Activated T-cell treated with anti-CD3 and anti-CD28 coated beads, Interleukin-2, amount 50 U/mL, for 4 hours (primary cell): ENCODE measurements around the gene OR4F17. TPM values are rescaled to one million over a fixed set of nuclear protein-coding genes. Genes with fewer than 3 reads are reported as not detected.
"Not testable (repeated sequence)": the region's sequence is repeated elsewhere in the genome, so short reads cannot be mapped to it uniquely, and the experiment has no call there.

Experiments
- ATAC-seq, 2 donors: fragments of 200-7000 bp; cut with Tn5 transposase; one replicate each; pipeline ENCODE4 v1.10.0; 2021
- DNase-seq: peaks from one replicate; pipeline ENCODE4 v3.0.0-alpha.2; 2020
- H3K27me3 Mint-ChIP-seq: one replicate; pipeline ENCODE4 v1.8.0; 2021; ENCODE audit warnings: low read depth, mixed read lengths
- H3K36me3 Mint-ChIP-seq: one replicate; pipeline ENCODE4 v1.8.0; 2022; ENCODE audit warnings: mixed read lengths; ENCODE audit not compliant: insufficient read depth
- H3K4me1 Mint-ChIP-seq: one replicate; pipeline ENCODE4 v1.8.0; 2021; ENCODE audit warnings: low read depth, mixed read lengths
- H3K4me3 Mint-ChIP-seq: one replicate; pipeline ENCODE4 v1.8.0; 2021; ENCODE audit warnings: mild to moderate bottlenecking, moderate library complexity, mixed read lengths
- H3K9me3 Mint-ChIP-seq: one replicate; pipeline ENCODE4 v1.8.0; 2021; ENCODE audit warnings: mixed read lengths
- total RNA-seq, 3 donors: library from RNA; stranded (reverse); gene quantifications; one replicate each; pipeline ENCODE4 v1.2.1, GENCODE V29; 2021

Gene OR4F17
- under 1 TPM in 1 of 3 donors, not detected in 2; 0.30 TPM for total RNA-seq

GRCh38 chr19:106804-107203 lies at the start of gene OR4F17:
OR4F17 (plus strand) TSS chr19:107104; CDS start chr19:110679, 3,575 bp downstream.
- not testable (repeated sequence) for ATAC-seq

GRCh38 chr19:70793-71192 lies 36.1 kb upstream of the OR4F17 start:
- not testable (repeated sequence) for H3K36me3 Mint-ChIP-seq, H3K4me3 Mint-ChIP-seq, H3K27me3 Mint-ChIP-seq, H3K4me1 Mint-ChIP-seq, ATAC-seq, H3K9me3 Mint-ChIP-seq
- DNase-seq, result peak; percentile 54

More at GRCh38 chr19:106804-107203, at the start of gene OR4F17:
- not testable (repeated sequence) for H3K4me3 Mint-ChIP-seq, H3K27me3 Mint-ChIP-seq, H3K9me3 Mint-ChIP-seq, H3K36me3 Mint-ChIP-seq, H3K4me1 Mint-ChIP-seq, DNase-seq

GRCh38 chr19:82864-83263 lies 24.0 kb upstream of the OR4F17 start:
- not testable (repeated sequence) for H3K27me3 Mint-ChIP-seq, DNase-seq, ATAC-seq, H3K4me1 Mint-ChIP-seq, H3K36me3 Mint-ChIP-seq, H3K9me3 Mint-ChIP-seq, H3K4me3 Mint-ChIP-seq

GRCh38 chr19:83626-84025 lies 23.3 kb upstream of the OR4F17 start:
- not testable (repeated sequence) for H3K9me3 Mint-ChIP-seq, H3K4me3 Mint-ChIP-seq, H3K4me1 Mint-ChIP-seq, DNase-seq, ATAC-seq, H3K36me3 Mint-ChIP-seq, H3K27me3 Mint-ChIP-seq

GRCh38 chr19:90678-91077 lies 16.2 kb upstream of the OR4F17 start:
- not testable (repeated sequence) for ATAC-seq, H3K36me3 Mint-ChIP-seq, H3K9me3 Mint-ChIP-seq, H3K27me3 Mint-ChIP-seq, H3K4me3 Mint-ChIP-seq, DNase-seq, H3K4me1 Mint-ChIP-seq

- H3K4me3 Mint-ChIP-seq, H3K4me1 Mint-ChIP-seq, ATAC-seq: not testable (repeated sequence)
These were observed 12.1 kb upstream of the OR4F17 start for GRCh38 chr19:94794-95193.

GRCh38 chr19:97647-98046 lies 9.3 kb upstream of the OR4F17 start:
- ATAC-seq, H3K36me3 Mint-ChIP-seq, H3K27me3 Mint-ChIP-seq, H3K9me3 Mint-ChIP-seq, H3K4me3 Mint-ChIP-seq, DNase-seq, H3K4me1 Mint-ChIP-seq: not testable (repeated sequence)

More at GRCh38 chr19:94794-95193, 12.1 kb upstream of the OR4F17 start:
- H3K9me3 Mint-ChIP-seq, H3K36me3 Mint-ChIP-seq, H3K27me3 Mint-ChIP-seq, DNase-seq: not testable (repeated sequence)

GRCh38 chr19:120443-121140 lies 13.7 kb downstream of the OR4F17 start:
- not testable (repeated sequence) for H3K27me3 Mint-ChIP-seq, DNase-seq, H3K36me3 Mint-ChIP-seq, ATAC-seq, H3K4me3 Mint-ChIP-seq, H3K4me1 Mint-ChIP-seq, H3K9me3 Mint-ChIP-seq

Other genes with a start within 250 kb of the OR4F17 start
- under 1 TPM; 0.40 to 0.63 (median 0.61) TPM for gene PLPP2, start 184.3 kb downstream of the OR4F17 start, total RNA-seq
- gene MIER2, start 237.7 kb downstream of the OR4F17 start, total RNA-seq, result 10 to 100 TPM; 25.7 to 30.2 (median 28.7) TPM